ENCODE measurements around the gene CHPF.

The CHPF gene

DNA sequence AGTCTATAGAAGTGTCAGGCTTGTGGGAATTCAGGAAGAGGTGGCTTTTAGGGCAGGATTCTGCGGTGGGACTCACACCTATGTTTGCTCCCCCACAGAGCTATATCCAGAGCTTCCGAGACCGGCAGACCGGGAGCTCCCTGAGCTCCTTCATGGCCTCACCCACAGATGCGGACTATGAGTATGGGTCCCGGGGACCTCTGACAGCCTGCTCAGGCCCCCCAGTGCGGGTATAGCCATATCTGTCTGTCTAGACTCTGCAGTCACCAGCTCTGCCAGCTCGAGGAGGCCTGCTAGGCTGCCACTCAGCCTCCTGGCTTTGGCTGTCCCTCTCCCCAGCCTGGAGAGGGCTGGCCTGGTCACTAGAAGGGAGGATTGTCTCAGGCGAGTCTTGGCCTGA, 6.0 kb upstream of the CHPF start:
- no peak for DNase-seq

GRCh38 chr2:219548990-219549389, 5.4 kb upstream of the CHPF start:
- DNase-seq = no peak

DNA sequence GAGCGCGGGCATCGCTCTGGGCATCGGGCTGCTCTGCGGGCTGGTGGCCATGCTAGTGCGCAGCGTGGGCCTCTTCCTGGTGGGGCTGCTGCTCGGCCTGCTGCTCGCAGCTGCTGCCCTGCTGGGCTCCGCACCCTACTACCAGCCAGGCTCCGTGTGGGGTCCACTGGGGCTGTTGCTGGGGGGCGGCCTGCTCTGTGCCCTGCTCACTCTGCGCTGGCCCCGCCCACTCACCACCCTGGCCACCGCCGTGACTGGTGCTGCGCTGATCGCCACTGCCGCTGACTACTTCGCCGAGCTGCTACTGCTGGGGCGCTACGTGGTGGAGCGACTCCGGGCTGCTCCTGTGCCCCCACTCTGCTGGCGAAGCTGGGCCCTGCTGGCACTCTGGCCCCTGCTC, 4.0 kb upstream of the CHPF start:
- no peak for DNase-seq

DNA sequence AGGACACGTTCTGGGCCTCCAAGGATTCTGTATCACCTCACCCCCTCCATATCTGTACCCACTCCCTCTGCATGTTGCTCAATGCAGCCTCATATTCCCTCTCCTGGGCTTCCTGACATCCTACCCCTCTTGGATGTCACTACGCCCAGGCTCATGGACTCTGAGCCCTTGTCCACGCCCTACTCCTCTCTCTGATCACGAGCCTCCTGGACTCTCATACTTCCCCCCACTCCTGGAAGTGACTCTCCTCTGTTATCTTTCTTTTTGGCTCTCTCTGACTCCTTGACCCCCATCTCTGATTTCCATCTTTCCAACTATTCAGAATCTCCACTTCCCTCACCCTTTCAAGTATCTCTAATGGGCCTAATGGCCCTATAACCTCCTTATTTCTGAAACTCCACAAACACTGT, 2.3 kb upstream of the CHPF start:
- DNase-seq = no peak

DNA sequence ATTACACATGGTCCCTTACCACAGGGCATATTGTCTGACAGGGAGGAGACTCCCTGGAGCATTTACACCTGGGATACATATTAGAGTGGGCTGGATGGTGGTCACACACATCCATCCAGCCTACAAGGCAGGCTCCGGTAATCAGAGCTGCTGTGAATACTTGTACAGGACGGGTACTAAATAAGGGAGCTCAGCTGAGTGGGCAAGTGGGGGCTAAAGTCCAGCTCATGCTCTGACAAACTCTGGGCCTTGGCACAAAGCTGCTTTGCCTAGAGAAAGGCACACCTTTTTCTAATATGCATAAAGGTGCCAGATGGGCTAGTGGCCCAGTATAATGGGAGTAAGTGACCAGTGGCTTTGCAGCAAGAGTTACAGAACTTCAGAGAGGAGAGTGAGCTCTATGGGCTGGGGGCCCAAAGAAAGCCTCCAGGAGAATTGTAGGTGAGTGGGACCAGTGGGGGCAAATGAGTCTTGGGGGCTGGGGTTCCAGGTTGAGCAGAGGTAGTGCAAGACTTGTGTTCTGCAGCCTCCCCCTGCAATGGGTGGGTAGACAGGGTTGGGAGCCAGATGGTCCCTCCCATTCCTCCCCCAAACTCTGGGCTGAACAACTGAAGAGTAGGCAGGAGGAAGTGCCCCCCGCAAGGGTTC, 1.8 kb upstream of the CHPF start:
- no peak for DNase-seq

- DNase-seq = no peak
Observed at GRCh38 chr2:219544567-219544966, 958 bp upstream of the CHPF start.

- no peak for DNase-seq
Observed at GRCh38 chr2:219542931-219543595, 546 bp downstream of the CHPF start.

- peak; percentile 80 for DNase-seq
Observed at GRCh38 chr2:219541611-219542180, 1.9 kb downstream of the CHPF start.

DNA sequence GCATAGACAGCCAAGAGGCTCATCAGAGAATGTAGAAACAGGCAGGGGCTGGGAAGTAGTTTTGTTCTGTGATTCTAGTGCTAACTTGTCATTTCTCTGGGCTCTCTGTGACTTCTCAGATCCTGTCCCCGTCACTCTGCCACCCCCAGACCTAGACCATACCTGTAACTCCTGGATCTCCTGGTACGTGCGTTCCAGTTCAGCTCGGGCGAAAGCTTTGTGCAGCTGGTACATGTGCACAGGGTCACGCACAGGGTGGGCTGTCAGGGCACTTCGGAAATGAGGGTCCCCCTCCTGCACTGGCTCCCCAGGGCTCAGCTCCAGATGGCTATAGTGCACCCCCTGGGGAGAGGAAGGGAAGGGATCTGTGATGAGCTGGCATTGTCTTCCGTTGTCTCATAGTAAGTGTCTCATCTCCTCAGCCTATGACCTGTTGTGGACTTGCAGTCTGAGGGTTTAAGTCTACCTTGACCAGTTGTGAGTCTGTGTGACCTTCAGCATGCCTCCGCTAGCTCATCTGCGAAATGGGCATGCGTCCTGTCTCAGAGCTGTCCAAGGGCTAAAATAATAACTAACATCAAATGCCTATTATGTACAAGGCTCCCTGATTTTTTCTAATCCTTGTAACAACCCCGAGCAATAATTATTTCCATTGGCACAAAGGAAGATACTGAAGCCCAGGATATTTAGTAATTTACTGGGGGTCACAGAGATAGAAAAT, 2.7 kb downstream of the CHPF start:
- no peak for DNase-seq

GRCh38 chr2:219539926-219540678, 3.5 kb downstream of the CHPF start:
- DNase-seq = no peak

DNA sequence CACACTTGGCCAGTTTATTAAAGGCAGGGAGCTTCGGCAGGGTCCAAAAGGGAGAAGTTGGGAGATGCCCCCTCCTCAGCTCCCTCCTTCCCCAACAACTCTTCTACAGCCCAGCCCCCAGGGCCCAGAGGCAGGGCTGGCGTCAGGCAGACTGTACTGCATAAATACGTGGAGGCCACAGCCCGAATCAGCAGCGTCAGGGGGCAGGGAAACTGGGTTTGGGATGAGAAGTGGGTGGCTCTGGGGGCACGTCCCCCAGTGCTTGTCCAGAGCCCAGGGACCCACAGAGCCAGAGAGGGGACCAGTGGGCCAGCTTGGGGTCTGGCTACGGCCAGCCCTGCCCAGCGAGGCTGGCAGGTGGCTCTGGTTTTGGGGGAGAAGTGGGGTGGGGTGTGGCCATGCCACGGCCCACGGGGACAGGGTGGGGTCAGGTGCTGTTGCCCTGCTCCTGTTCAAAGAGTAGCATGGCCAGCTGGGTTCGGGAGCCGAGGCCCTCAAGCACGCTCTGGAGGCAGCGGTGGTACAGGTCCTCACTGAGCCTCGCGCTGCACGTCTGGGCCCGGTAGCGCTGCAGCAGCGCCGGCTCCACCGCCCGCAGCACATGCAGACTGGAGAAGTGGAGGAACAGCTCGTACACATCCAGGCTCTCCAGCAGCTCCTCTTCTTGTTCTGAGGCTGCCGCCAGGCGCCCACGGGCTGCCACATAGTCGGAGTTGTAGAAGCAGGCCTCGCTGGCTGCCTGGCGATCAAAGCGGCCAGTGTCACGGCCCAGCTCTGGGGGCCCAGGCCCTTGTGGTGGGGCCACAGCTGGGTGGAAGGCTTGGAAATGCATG, 4.4 kb downstream of the CHPF start:
- no peak for DNase-seq

- no peak for DNase-seq
Observed at GRCh38 chr2:219538504-219538951, 5.1 kb downstream of the CHPF start.

GRCh38 chr2:219537657-219538488, 5.7 kb downstream of the CHPF start:
- DNase-seq = no peak

GRCh38 chr2:219536967-219537366, 6.6 kb downstream of the CHPF start:
- DNase-seq = no peak

- no peak for DNase-seq
Observed at GRCh38 chr2:219536425-219536824, 7.2 kb downstream of the CHPF start.

GRCh38 chr2:219533930-219534661, 9.5 kb downstream of the CHPF start:
- no peak for DNase-seq

DNA sequence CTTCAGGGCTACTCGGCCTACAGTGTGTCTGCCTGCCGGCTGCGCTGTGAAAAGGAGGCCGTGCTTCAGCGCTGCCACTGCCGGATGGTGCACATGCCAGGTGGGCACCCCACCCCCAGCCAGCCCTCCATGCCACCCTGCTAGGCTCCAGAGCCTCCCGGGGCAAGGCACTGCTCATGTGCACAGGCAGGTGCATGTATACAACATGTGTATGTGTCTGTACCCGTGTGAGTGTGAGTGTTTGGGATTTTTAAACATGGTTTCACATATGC, 11.3 kb downstream of the CHPF start:
- no peak for DNase-seq

- DNase-seq = no peak
Observed at GRCh38 chr2:219531639-219532377, 11.8 kb downstream of the CHPF start.

DNA sequence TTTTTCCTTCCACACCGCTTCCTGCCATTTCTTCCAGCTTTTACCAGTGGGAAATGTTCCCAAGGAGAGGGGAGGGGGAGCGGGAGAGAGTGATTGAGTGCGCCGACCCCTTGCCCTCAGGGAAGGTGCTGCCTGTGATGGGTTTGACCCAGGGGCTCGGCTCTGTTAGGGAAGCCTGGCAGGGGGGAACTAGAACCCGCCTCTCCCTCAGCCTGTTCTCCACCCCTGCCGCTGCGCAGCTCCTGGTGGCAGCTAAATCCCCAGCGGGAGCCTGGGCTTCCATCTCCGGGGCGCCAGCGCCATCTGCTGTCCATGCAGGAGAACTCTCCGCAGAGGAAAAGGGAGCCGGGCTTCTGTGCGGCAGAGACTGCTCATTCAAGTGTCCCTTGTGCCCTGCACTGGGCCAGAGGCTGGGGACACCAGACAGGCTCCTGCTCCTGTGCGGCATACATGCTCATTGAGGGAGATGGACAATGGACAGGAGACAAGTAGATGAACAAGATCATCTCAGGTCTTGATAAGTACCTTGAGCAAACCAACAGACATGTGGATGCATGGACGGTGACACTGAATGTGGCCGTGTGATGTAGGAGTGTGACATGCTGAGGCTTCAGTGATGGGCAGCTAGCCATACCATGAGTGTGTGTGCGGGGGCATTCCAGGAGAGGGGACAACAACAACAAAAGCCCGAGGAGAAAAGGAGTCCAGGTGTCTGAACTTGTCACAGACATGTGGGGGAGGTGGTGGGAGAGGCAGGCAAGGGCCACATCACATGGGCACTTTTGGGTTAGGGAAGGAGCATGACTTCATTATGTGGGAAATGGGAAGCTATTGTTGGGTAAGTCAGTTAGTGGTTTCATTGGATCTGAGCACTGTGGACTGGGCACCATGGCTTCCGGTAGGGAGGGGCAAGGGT, 13.3 kb downstream of the CHPF start:
- peak; percentile 68 for DNase-seq

Measured in GDM1 (cell line).